ENCODE results near the gene GMDS. TPM values are rescaled to one million over a fixed set of nuclear protein-coding genes. Genes with fewer than 3 reads are reported as not detected.

The GMDS gene
- total and polyA plus RNA-seq, 2 of the 8 experiments (the other 6 are each of a cell fraction or from before 2014, with no cell fraction given): 16.8 to 50.0 TPM

- no peak for TF ChIP-seq E2F6 (IDR thresholded peaks at IDR 0.05)
Observed at GRCh38 chr6:1729133-1729749, 516.2 kb downstream of the GMDS start (continued).
